Measurements from ENCODE around the gene BRF1.

GRCh38 chr14:105305345-105305744 is 4.5 kb upstream of the BRF1 start:
- TF ChIP-seq POLR2AphosphoS5 (IDR thresholded peaks at IDR 0.05) (no peak), CTCF (IDR thresholded peaks at IDR 0.05) (no peak), POLR2A (IDR thresholded peaks at IDR 0.05) (no peak), EP300 (IDR thresholded peaks at IDR 0.05) (no peak)

All from suprapubic skin (tissue), 4 donors.